ENCODE data around the gene C1orf159.

Gene C1orf159

GRCh38 chr1:1033009-1033587 lies 82.8 kb downstream of the C1orf159 start:
- FAIRE-seq: no peak

- no peak for FAIRE-seq
These were observed 83.5 kb downstream of the C1orf159 start for GRCh38 chr1:1032424-1032823.

All from G401.6 (cell line).